HepG2 (cell line): ENCODE data around the gene MEIS1. TPM values are rescaled to one million over a fixed set of nuclear protein-coding genes. Genes with fewer than 3 reads are reported as not detected.
A peak's percentile ranks its signal among the peaks of the same experiment; 100 is the strongest.

Experiments
- ARID5B ChIP-seq: IDR thresholded peaks from 2 replicates; pipeline ENCODE4 v1.4.0; 2020; ENCODE audit warnings: mild to moderate bottlenecking, missing genetic modification reagents
- ARNT ChIP-seq: fragments of 450-650 bp; IDR thresholded peaks from 2 replicates; pipeline ENCODE4 v1.6.1; 2017
- BCL6 ChIP-seq: IDR thresholded peaks from 2 replicates; pipeline ENCODE4 v1.6.1; 2016; ENCODE audit warnings: missing genetic modification reagents, missing compliant biosample characterization
- DDIT3 ChIP-seq: sonication (generic); formaldehyde crosslinking; IDR thresholded peaks from 2 replicates; pipeline ENCODE4 v1.4.0; 2020; ENCODE audit warnings: mild to moderate bottlenecking, missing genetic modification reagents
- FOXP1 ChIP-seq, 2 experiments: fragments of 450-650 bp in 1 of 2; IDR thresholded peaks; 2 replicates each; pipeline ENCODE4 v1.6.1; 2017 to 2018; ENCODE audit warnings: antibody characterized with exemption in 1 of 2
- HES4 ChIP-seq: sonication (generic); formaldehyde crosslinking; IDR thresholded peaks from 2 replicates; pipeline ENCODE4 v1.9.0; 2021; ENCODE audit warnings: mild to moderate bottlenecking, missing genetic modification reagents, borderline replicate concordance
- HNF4G ChIP-seq, 2 experiments: sonication (generic) in 1 of 2; formaldehyde crosslinking in 1 of 2; IDR thresholded peaks; 2 replicates each; pipeline versions ENCODE4 v1.4.0 to v1.6.1; 2011 to 2020; ENCODE audit warnings: borderline replicate concordance in 2 of 2, low read depth in 2 of 2, mild to moderate bottlenecking in 2 of 2, low read length in 1 of 2, missing genetic modification reagents in 1 of 2, moderate library complexity in 1 of 2
- HOXA9 ChIP-seq: sonication (generic); formaldehyde crosslinking; IDR thresholded peaks from 2 replicates; pipeline ENCODE4 v1.8.1; 2022; ENCODE audit warnings: missing genetic modification reagents, mild to moderate bottlenecking, moderate library complexity, borderline replicate concordance
- KLF16 ChIP-seq, 2 experiments: sonication (generic) in 1 of 2; formaldehyde crosslinking in 1 of 2; IDR thresholded peaks; 2 replicates each; pipeline versions ENCODE4 v1.6.1 to v1.8.0; 2016 to 2023; ENCODE audit warnings: missing genetic modification reagents in 2 of 2, missing compliant biosample characterization in 1 of 2
- MXD4 ChIP-seq: IDR thresholded peaks from 2 replicates; pipeline ENCODE4 v1.6.1; 2016; ENCODE audit warnings: mild to moderate bottlenecking, missing biosample characterization, missing genetic modification reagents
- MYC ChIP-seq: sonication (generic); formaldehyde crosslinking; IDR thresholded peaks from 2 replicates; pipeline ENCODE4 v1.9.0; 2021; ENCODE audit warnings: missing genetic modification reagents, borderline replicate concordance
- NR2F6 ChIP-seq, 2 experiments: IDR thresholded peaks; 2 replicates each; pipeline ENCODE4 v1.6.1; 2016; ENCODE audit warnings: antibody characterized with exemption in 1 of 2, mild to moderate bottlenecking in 1 of 2
- ONECUT2 ChIP-seq: sonication (generic); formaldehyde crosslinking; IDR thresholded peaks from 2 replicates; pipeline ENCODE4 v1.4.0; 2020; ENCODE audit warnings: missing genetic modification reagents
- PHF8 ChIP-seq: sonication (generic); formaldehyde crosslinking; IDR thresholded peaks from 2 replicates; pipeline ENCODE4 v1.5.0; 2020; ENCODE audit warnings: missing genetic modification reagents
- PRMT3 ChIP-seq: sonication (generic); formaldehyde crosslinking; IDR thresholded peaks from 2 replicates; pipeline ENCODE4 v1.8.1; 2022; ENCODE audit warnings: low read depth, mild to moderate bottlenecking, moderate library complexity, missing genetic modification reagents, borderline replicate concordance
- RXRB ChIP-seq: IDR thresholded peaks from 2 replicates; pipeline ENCODE4 v1.6.1; 2016; ENCODE audit warnings: borderline replicate concordance, missing genetic modification reagents, missing compliant biosample characterization
- SALL2 ChIP-seq: sonication (generic); formaldehyde crosslinking; IDR thresholded peaks from 2 replicates; pipeline ENCODE4 v1.8.1; 2023; ENCODE audit warnings: mild to moderate bottlenecking, missing genetic modification reagents, inconsistent platforms
- SKI ChIP-seq: fragments of 450-650 bp; IDR thresholded peaks from one replicate; pipeline ENCODE4 v1.6.1; 2018; ENCODE audit warnings: mild to moderate bottlenecking; ENCODE audit not compliant: partially characterized antibody
- SMAD1 ChIP-seq: sonication (generic); formaldehyde crosslinking; IDR thresholded peaks from 2 replicates; pipeline ENCODE4 v1.4.0; 2020; ENCODE audit warnings: missing genetic modification reagents, low read depth, mild to moderate bottlenecking, borderline replicate concordance
- STAT5B ChIP-seq: sonication (generic); formaldehyde crosslinking; IDR thresholded peaks from 2 replicates; pipeline ENCODE4 v1.4.0; 2020; ENCODE audit warnings: missing genetic modification reagents
- TARDBP ChIP-seq: sonication (generic); formaldehyde crosslinking; IDR thresholded peaks from 2 replicates; pipeline ENCODE4 v1.8.0; 2022; ENCODE audit warnings: mild to moderate bottlenecking, missing genetic modification reagents
- TCF12 ChIP-seq, 2 experiments: fragments of 450-650 bp in 1 of 2; sonication (generic) in 1 of 2; formaldehyde crosslinking in 1 of 2; IDR thresholded peaks; 2 replicates each; pipeline versions ENCODE4 v1.6.1 to v1.8.0; 2017 to 2022; ENCODE audit warnings: antibody characterized with exemption in 1 of 2, mild to moderate bottlenecking in 1 of 2, missing genetic modification reagents in 1 of 2, moderate library complexity in 1 of 2
- TOPORS ChIP-seq: sonication (generic); formaldehyde crosslinking; IDR thresholded peaks from 2 replicates; pipeline ENCODE4 v1.8.0; 2023; ENCODE audit warnings: mild to moderate bottlenecking, missing genetic modification reagents
- ZNF253 ChIP-seq: sonication (generic); formaldehyde crosslinking; IDR thresholded peaks from 2 replicates; pipeline ENCODE4 v1.8.0; 2022; ENCODE audit warnings: mild to moderate bottlenecking, missing genetic modification reagents, borderline replicate concordance
- ZNF256 ChIP-seq: sonication (generic); formaldehyde crosslinking; conservative IDR thresholded peaks from 2 replicates; pipeline ENCODE4 v1.4.0; 2020; ENCODE audit warnings: missing genetic modification reagents
- ZNF570 ChIP-seq: sonication (generic); formaldehyde crosslinking; IDR thresholded peaks from 2 replicates; pipeline ENCODE4 v1.4.0; 2020; ENCODE audit warnings: mild to moderate bottlenecking, missing genetic modification reagents, borderline replicate concordance
- ZNF768 ChIP-seq: sonication (generic); formaldehyde crosslinking; IDR thresholded peaks from 2 replicates; pipeline ENCODE4 v1.4.0; 2020; ENCODE audit warnings: missing genetic modification reagents
- polyA plus RNA-seq, 8 experiments: library from polyadenylated mRNA; depleted of rRNA in 3 of 8; stranded (reverse) in 7 of 8; unstranded in 1 of 8; fragments of >200 nt; fragmentation: Illumina TruSeq in 4 of 8; extraction: Trizol in 4 of 8; gene quantifications; 2 replicates each; pipeline versions ENCODE4 v1.2.1 to v1.2.3, GENCODE V29; 2011 to 2016; ENCODE audit warnings: low read depth in 4 of 8, missing spikeins in 1 of 8, mixed read lengths in 1 of 8; ENCODE audit not compliant: insufficient read depth in 1 of 8
- total RNA-seq, 5 experiments: library from RNA; depleted of rRNA; stranded (reverse); fragments of >200 nt; fragmentation: Illumina TruSeq; extraction: Trizol; gene quantifications; 2 replicates each; pipeline ENCODE4 v1.2.3, GENCODE V29; 2016; ENCODE audit warnings: low read depth in 1 of 5

Gene MEIS1
- total and polyA plus RNA-seq, 2 of the 13 experiments (the other 11 are each of a cell fraction or from before 2014, with no cell fraction given) = 3.8 to 6.0 TPM

GRCh38 chr2:66522611-66523376, 87.9 kb downstream of the MEIS1 start (continued):
- TF ChIP-seq SMAD1 (CRISPR knock-in tag) (no peak), ZNF768 (CRISPR knock-in tag) (no peak), RXRB (0 out of 2 replicates have a peak, but pooled peaks have one; percentile 37), HNF4G (IDR thresholded peaks at IDR 0.05; ENCODE audit: borderline replicate concordance, low read depth, low read length) (peak; percentile 32; the same call in 1 of the 2 replicates), HNF4G (CRISPR knock-in tag; IDR thresholded peaks at IDR 0.05; ENCODE audit: borderline replicate concordance, low read depth) (no peak), HES4 (CRISPR knock-in tag) (no peak), BCL6 (CRISPR knock-in tag) (peak; percentile 47), PHF8 (no peak), TCF12 (IDR thresholded peaks at IDR 0.05) (no peak), TCF12 (CRISPR knock-in tag; IDR thresholded peaks at IDR 0.05) (0 out of 2 replicates have a peak, but pooled peaks have one; percentile 23), PRMT3 (no peak), ARNT (no peak), FOXP1 (IDR thresholded peaks at IDR 0.05) (no peak), FOXP1 (CRISPR knock-in tag; IDR thresholded peaks at IDR 0.05) (peak; percentile 86), MYC (CRISPR knock-in tag) (no peak), ARID5B (CRISPR knock-in tag) (peak; percentile 80), SALL2 (CRISPR knock-in tag) (no peak), TARDBP (peak; percentile 68; the same call in 1 of the 2 replicates), KLF16 (CRISPR knock-in tag; IDR thresholded peaks at IDR 0.05) (peak in 1 of 2 experiments; percentile 45; a peak in 1 of 4 replicates), TOPORS (CRISPR knock-in tag) (no peak), ONECUT2 (peak; percentile 92), HOXA9 (CRISPR knock-in tag) (no peak), STAT5B (CRISPR knock-in tag) (no peak), DDIT3 (CRISPR knock-in tag) (no peak), MXD4 (CRISPR knock-in tag) (0 out of 2 replicates have a peak, but pooled peaks have one; percentile 27), SKI (no peak), ZNF570 (no peak), ZNF256 (CRISPR knock-in tag) (no peak), ZNF253 (no peak), NR2F6 (IDR thresholded peaks at IDR 0.05) (peak; percentile 63), NR2F6 (CRISPR knock-in tag; IDR thresholded peaks at IDR 0.05) (peak; percentile 24; the same call in 1 of the 2 replicates)
